HepG2 (cell line): ENCODE results near the gene WDR41. TPM values are rescaled to one million over a fixed set of nuclear protein-coding genes. Genes with fewer than 3 reads are reported as not detected.
A peak's percentile ranks its signal among the peaks of the same experiment; 100 is the strongest.

Experiments
- AHR ChIP-seq: IDR thresholded peaks from 2 replicates; pipeline ENCODE4 v1.6.1; 2018; ENCODE audit warnings: missing genetic modification reagents, missing compliant biosample characterization
- AKAP8 ChIP-seq: sonication (generic); formaldehyde crosslinking; IDR thresholded peaks from 2 replicates; pipeline ENCODE4 v1.5.1; 2020; ENCODE audit warnings: mild to moderate bottlenecking, missing genetic modification reagents
- ARID5B ChIP-seq: IDR thresholded peaks from 2 replicates; pipeline ENCODE4 v1.4.0; 2020; ENCODE audit warnings: mild to moderate bottlenecking, missing genetic modification reagents
- CREM ChIP-seq, 2 experiments: sonication (generic) in 1 of 2; formaldehyde crosslinking in 1 of 2; IDR thresholded peaks; 2 replicates each; pipeline versions ENCODE4 v1.4.0 to v1.6.1; 2016 to 2020; ENCODE audit warnings: antibody characterized with exemption in 1 of 2, mild to moderate bottlenecking in 1 of 2, missing genetic modification reagents in 1 of 2
- ELF1 ChIP-seq: sonication (generic); formaldehyde crosslinking; IDR thresholded peaks from 2 replicates; pipeline ENCODE4 v1.4.0; 2020; ENCODE audit warnings: missing genetic modification reagents
- FOXA1 ChIP-seq, 2 experiments: fragments of 450-650 bp in 1 of 2; sonication (generic) in 1 of 2; formaldehyde crosslinking in 1 of 2; IDR thresholded peaks; 2 replicates each; pipeline versions ENCODE4 v1.4.0 to v1.6.1; 2016 to 2020; ENCODE audit warnings: missing genetic modification reagents in 1 of 2
- FOXJ3 ChIP-seq: sonication (generic); formaldehyde crosslinking; IDR thresholded peaks from 2 replicates; pipeline ENCODE4 v1.4.0; 2020; ENCODE audit warnings: missing genetic modification reagents, mild to moderate bottlenecking, borderline replicate concordance
- PAWR ChIP-seq: sonication (generic); formaldehyde crosslinking; IDR thresholded peaks from 2 replicates; pipeline ENCODE4 v1.4.0; 2020; ENCODE audit warnings: missing genetic modification reagents, mild to moderate bottlenecking, borderline replicate concordance
- RFX1 ChIP-seq: fragments of 450-650 bp; IDR thresholded peaks from 2 replicates; pipeline ENCODE4 v1.6.1; 2017
- SNRNP70 ChIP-seq: fragments of 200-400 bp; formaldehyde crosslinking; IDR thresholded peaks from 2 replicates; pipeline ENCODE4 v1.6.1; 2017; ENCODE audit warnings: mild to moderate bottlenecking, low read depth, low read length, moderate library complexity
- STAT6 ChIP-seq: sonication (generic); formaldehyde crosslinking; IDR thresholded peaks from 2 replicates; pipeline ENCODE4 v1.4.0; 2020; ENCODE audit warnings: missing genetic modification reagents, mild to moderate bottlenecking, borderline replicate concordance
- TEF ChIP-seq: sonication (generic); formaldehyde crosslinking; IDR thresholded peaks from 2 replicates; pipeline ENCODE4 v1.5.0; 2020; ENCODE audit warnings: missing genetic modification reagents
- TP53 ChIP-seq: sonication (generic); formaldehyde crosslinking; conservative IDR thresholded peaks from 2 replicates; pipeline ENCODE4 v1.4.0; 2020; ENCODE audit warnings: missing genetic modification reagents
- ZBTB4 ChIP-seq: sonication (generic); formaldehyde crosslinking; IDR thresholded peaks from 2 replicates; pipeline ENCODE4 v1.4.0; 2020; ENCODE audit warnings: missing genetic modification reagents, mild to moderate bottlenecking, borderline replicate concordance
- ZFP36L1 ChIP-seq: sonication (generic); formaldehyde crosslinking; IDR thresholded peaks from 2 replicates; pipeline ENCODE4 v1.8.0; 2022; ENCODE audit warnings: mild to moderate bottlenecking, missing genetic modification reagents, moderate library complexity
- ZNF260 ChIP-seq: sonication (generic); formaldehyde crosslinking; IDR thresholded peaks from 2 replicates; pipeline ENCODE4 v1.4.0; 2020; ENCODE audit warnings: missing genetic modification reagents, low read depth, mild to moderate bottlenecking, borderline replicate concordance
- ZNF740 ChIP-seq: sonication (generic); formaldehyde crosslinking; IDR thresholded peaks from 2 replicates; pipeline ENCODE4 v1.4.0; 2020; ENCODE audit warnings: missing genetic modification reagents
- polyA plus RNA-seq, 8 experiments: library from polyadenylated mRNA; depleted of rRNA in 3 of 8; stranded (reverse) in 7 of 8; unstranded in 1 of 8; fragments of >200 nt; fragmentation: Illumina TruSeq in 4 of 8; extraction: Trizol in 4 of 8; gene quantifications; 2 replicates each; pipeline versions ENCODE4 v1.2.1 to v1.2.3, GENCODE V29; 2011 to 2016; ENCODE audit warnings: low read depth in 4 of 8, missing spikeins in 1 of 8, mixed read lengths in 1 of 8; ENCODE audit not compliant: insufficient read depth in 1 of 8
- total RNA-seq, 5 experiments: library from RNA; depleted of rRNA; stranded (reverse); fragments of >200 nt; fragmentation: Illumina TruSeq; extraction: Trizol; gene quantifications; 2 replicates each; pipeline ENCODE4 v1.2.3, GENCODE V29; 2016; ENCODE audit warnings: low read depth in 1 of 5

The WDR41 gene
- total and polyA plus RNA-seq, 2 of the 13 experiments (the other 11 are each of a cell fraction or from before 2014, with no cell fraction given): 18.9 to 39.3 TPM

GRCh38 chr5:77491783-77492652 lies at the start of gene WDR41 (continued):
- no peak for TF ChIP-seq FOXJ3 (CRISPR knock-in tag)
- no peak for TF ChIP-seq STAT6 (CRISPR knock-in tag)
- TF ChIP-seq AHR (CRISPR knock-in tag): 0 out of 2 replicates have a peak, but pooled peaks have one; percentile 43
- peak; percentile 60 for TF ChIP-seq ARID5B
- TF ChIP-seq CREM (IDR thresholded peaks at IDR 0.05): no peak
- no peak for TF ChIP-seq CREM (CRISPR knock-in tag; IDR thresholded peaks at IDR 0.05)
- TF ChIP-seq ELF1: peak; percentile 53; the same call in 1 of the 2 replicates
- TF ChIP-seq TP53: no peak
- TF ChIP-seq ZNF740 (CRISPR knock-in tag): peak; percentile 32; the same call in 1 of the 2 replicates
- TF ChIP-seq FOXA1 (IDR thresholded peaks at IDR 0.05): no peak
- peak; percentile 15; the same call in 1 of the 2 replicates for TF ChIP-seq FOXA1 (CRISPR knock-in tag; IDR thresholded peaks at IDR 0.05)
- no peak; the same call in 1 of the 2 replicates for TF ChIP-seq ZFP36L1
- no peak for TF ChIP-seq SNRNP70
- TF ChIP-seq TEF: no peak
- no peak for TF ChIP-seq PAWR (CRISPR knock-in tag)
- no peak for TF ChIP-seq ZNF260 (CRISPR knock-in tag)
- no peak for TF ChIP-seq ZBTB4 (CRISPR knock-in tag)
- TF ChIP-seq RFX1: no peak
- TF ChIP-seq AKAP8 (CRISPR knock-in tag): peak; percentile 63; the same call in 1 of the 2 replicates
